Sigmoid colon (tissue), 7 donors: ENCODE data around the gene ITPKA. TPM values are rescaled to one million over a fixed set of nuclear protein-coding genes. Genes with fewer than 3 reads are reported as not detected.

Experiments used
- DNase-seq: peaks from one replicate; pipeline ENCODE4 v3.0.0-alpha.2; 2019
- H3K27ac ChIP-seq, 4 donors: fragments of 200-600 bp; sonication (generic); one replicate each; pipeline ENCODE4 v1.5.1; 2016 to 2019; ENCODE audit warnings: mild to moderate bottlenecking in 1 of 4
- H3K27me3 ChIP-seq, 3 donors: fragments of 200-600 bp; sonication (generic); one replicate each; pipeline ENCODE4 v1.5.1; 2019; ENCODE audit warnings: mild to moderate bottlenecking in 1 of 3
- H3K36me3 ChIP-seq, 4 donors: fragments of 200-600 bp; sonication (generic); one replicate each; pipeline ENCODE4 v1.5.1; 2016 to 2019
- H3K4me1 ChIP-seq, 4 donors: fragments of 200-600 bp; sonication (generic); one replicate each; pipeline ENCODE4 v1.5.1; 2017 to 2019
- H3K4me3 ChIP-seq, 4 donors: fragments of 200-600 bp; sonication (generic); one replicate each; pipeline ENCODE4 v1.5.1; 2017 to 2019; ENCODE audit warnings: mild to moderate bottlenecking in 2 of 4, moderate library complexity in 1 of 4
- H3K9me3 ChIP-seq, 4 donors: fragments of 200-600 bp in 3 of 4; sonication (generic) in 3 of 4; one replicate each; pipeline versions ENCODE4 v1.5.1 to v1.6.1; 2013 to 2019
- CTCF ChIP-seq, 4 experiments: fragments of 450-650 bp in 3 of 4; fragments of 200-600 bp in 1 of 4; IDR thresholded peaks; one replicate each; pipeline ENCODE4 v1.5.1; 2016 to 2019; ENCODE audit warnings: antibody characterized with exemption in 4 of 4, mild to moderate bottlenecking in 3 of 4, moderate library complexity in 2 of 4
- EP300 ChIP-seq, 4 donors: sonication (generic); formaldehyde crosslinking; IDR thresholded peaks; one replicate each; pipeline ENCODE4 v1.6.1; 2017; ENCODE audit warnings: antibody characterized with exemption in 4 of 4
- POLR2A ChIP-seq, 2 donors: fragments of 450-650 bp; IDR thresholded peaks; one replicate each; pipeline ENCODE4 v1.6.1; 2016; ENCODE audit warnings: antibody characterized with exemption in 2 of 2, mild to moderate bottlenecking in 2 of 2, moderate library complexity in 2 of 2
- POLR2AphosphoS5 ChIP-seq, 4 donors: sonication (generic); formaldehyde crosslinking; IDR thresholded peaks; one replicate each; pipeline ENCODE4 v1.6.1; 2017; ENCODE audit warnings: antibody characterized with exemption in 4 of 4
- WGBS, 2 donors: extraction: QIAGEN DNeasy Blood & Tissue Kit; methylation state at CpG; one replicate each; pipeline ENCODE4 v1.1.7; 2013; 5-methylcytosine and 5-hydroxymethylcytosine counted together
- intact Hi-C: fragments of 100-400 bp; cut with DNase I; formaldehyde crosslinking; loops from one replicate; pipeline ENCODE4 v1.15.1; 2023
- polyA plus RNA-seq, 3 donors: library from polyadenylated mRNA; stranded (reverse); fragments of 200-250 nt; gene quantifications; one replicate each; pipeline ENCODE4 v1.2.3, GENCODE V29; 2013
- total RNA-seq, 4 donors: library from RNA; depleted of rRNA; stranded (reverse); fragments of >200 nt; gene quantifications; one replicate each; pipeline ENCODE4 v1.1.0, GENCODE V29; 2016
- donor health status: healthy with polysubstance abuse.
- donor health status: Bipolar disorder and iron deficiency.
- donor health status: healthy.

ITPKA gene
- total and polyA plus RNA-seq, 7 donors = 0.49 to 52.9 (median 6.4) TPM; not detected in 1

GRCh38 chr15:41495736-41496599 lies 2.3 kb downstream of the ITPKA start:
- H3K36me3 ChIP-seq = no peaks in the 10 kb centered on the region
- peaks cover 4 to 35% (median 30%) of the 10 kb centered on the region in 4 donors for H3K4me1 ChIP-seq
- H3K9me3 ChIP-seq = no peaks in the 10 kb centered on the region
- peaks cover 20 to 94% (median 40%) of the 10 kb centered on the region in 3 donors for H3K27me3 ChIP-seq
- 11 to 31% methylated on average over 59 of the region's 59 CpGs for WGBS, 2 donors
- no peak for TF ChIP-seq EP300 (IDR thresholded peaks at IDR 0.05)
- TF ChIP-seq CTCF (IDR thresholded peaks at IDR 0.05) = no peak
- TF ChIP-seq POLR2AphosphoS5 (IDR thresholded peaks at IDR 0.05) = no peak
- TF ChIP-seq POLR2A (IDR thresholded peaks at IDR 0.05) = no peak
- intact Hi-C loops = no loop called here
- no peak for DNase-seq
- no peak overlapping the region for H3K27ac ChIP-seq
- H3K4me3 ChIP-seq = peak overlapping the region in 2 of 4 donors; percentile 8 to 69

GRCh38 chr15:41498657-41499056 lies 5.0 kb downstream of the ITPKA start:
- Histone ChIP-seq H3K4me3 (no peak overlapping the region), H3K9me3 (no peaks in the 10 kb centered on the region), H3K27ac (no peak overlapping the region), H3K4me1 (peaks cover 0 to 42% (median 36%) of the 10 kb centered on the region in 4 donors), H3K36me3 (no peaks in the 10 kb centered on the region), H3K27me3 (peaks cover 30 to 97% (median 59%) of the 10 kb centered on the region in 3 donors)
- TF ChIP-seq CTCF (IDR thresholded peaks at IDR 0.05) = no peak
- TF ChIP-seq POLR2A (IDR thresholded peaks at IDR 0.05) = no peak
- TF ChIP-seq EP300 (IDR thresholded peaks at IDR 0.05) = no peak
- DNase-seq = no peak
- intact Hi-C loops = no loop called here
- WGBS, 2 donors = 88 to 89% methylated on average over 2 of the region's 2 CpGs

- Histone ChIP-seq H3K27ac (no peak overlapping the region), H3K36me3 (no peaks in the 10 kb centered on the region), H3K9me3 (no peaks in the 10 kb centered on the region), H3K4me1 (peaks cover 0 to 37% (median 32%) of the 10 kb centered on the region in 4 donors), H3K27me3 (peaks cover 28 to 97% (median 56%) of the 10 kb centered on the region in 3 donors), H3K4me3 (no peak overlapping the region)
- DNase-seq = no peak
- TF ChIP-seq EP300 (IDR thresholded peaks at IDR 0.05) (no peak), POLR2AphosphoS5 (IDR thresholded peaks at IDR 0.05) (no peak), POLR2A (IDR thresholded peaks at IDR 0.05) (no peak), CTCF (IDR thresholded peaks at IDR 0.05) (no peak)
- intact Hi-C loops = no loop called here
- WGBS, 2 donors = 87 to 96% methylated on average over 6 of the region's 6 CpGs
These were observed 5.6 kb downstream of the ITPKA start for GRCh38 chr15:41499109-41499851.

GRCh38 chr15:41501191-41501917 lies 7.7 kb downstream of the ITPKA start:
- TF ChIP-seq EP300 (IDR thresholded peaks at IDR 0.05) (no peak), POLR2AphosphoS5 (IDR thresholded peaks at IDR 0.05) (no peak), CTCF (IDR thresholded peaks at IDR 0.05) (no peak), POLR2A (IDR thresholded peaks at IDR 0.05) (no peak)
- WGBS, 2 donors = 30 to 78% methylated on average over 56 of the region's 56 CpGs
- H3K27me3 ChIP-seq = peaks cover 18 to 78% (median 50%) of the 10 kb centered on the region in 3 donors
- intact Hi-C loops = no loop called here
- no peak for DNase-seq
- no peak overlapping the region for H3K27ac ChIP-seq
- H3K4me3 ChIP-seq = peak overlapping the region in 3 of 4 donors; percentile 4 to 28 (median 26)
- H3K4me1 ChIP-seq = peaks cover 0 to 22% (median 19%) of the 10 kb centered on the region in 4 donors
- no peaks in the 10 kb centered on the region for H3K9me3 ChIP-seq
- no peaks in the 10 kb centered on the region for H3K36me3 ChIP-seq
